Esophagus muscularis mucosa (tissue), 4 donors: ENCODE results near the gene OR5A1. TPM values are rescaled to one million over a fixed set of nuclear protein-coding genes. Genes with fewer than 3 reads are reported as not detected.

ENCODE experiments used
- DNase-seq: peaks from one replicate; pipeline ENCODE4 v3.0.0-alpha.2; 2017; ENCODE audit errors: extremely low spot score
- H3K27ac ChIP-seq, 4 donors: fragments of 200-600 bp; sonication (generic); replicated peaks in 1 of 4; 1 replicate in 3 of 4; 2 replicates in 1 of 4; pipeline ENCODE4 v1.5.1; 2016 to 2019; ENCODE audit warnings: mild to moderate bottlenecking in 1 of 4
- H3K27me3 ChIP-seq, 4 donors: fragments of 200-600 bp; sonication (generic); one replicate each; pipeline versions ENCODE4 v1.5.1 to v1.6.0; 2016 to 2019
- H3K36me3 ChIP-seq, 4 donors: fragments of 200-600 bp; sonication (generic); one replicate each; pipeline ENCODE4 v1.5.1; 2016 to 2019
- H3K4me1 ChIP-seq, 4 donors: fragments of 200-600 bp; sonication (generic); one replicate each; pipeline ENCODE4 v1.5.1; 2016 to 2019
- H3K4me3 ChIP-seq, 4 donors: fragments of 200-600 bp; sonication (generic); 1 replicate in 2 of 4; 2 replicates in 2 of 4; pipeline ENCODE4 v1.5.1; 2016 to 2019; ENCODE audit warnings: mild to moderate bottlenecking in 4 of 4, moderate library complexity in 1 of 4
- H3K9me3 ChIP-seq, 4 donors: fragments of 200-600 bp; sonication (generic); 1 replicate in 3 of 4; 2 replicates in 1 of 4; pipeline ENCODE4 v1.5.1; 2016 to 2019
- CTCF ChIP-seq, 3 experiments: fragments of 200-600 bp in 2 of 3; fragments of 450-650 bp in 1 of 3; sonication (generic) in 2 of 3; IDR thresholded peaks; one replicate each; pipeline ENCODE4 v1.5.1; 2017 to 2019; ENCODE audit warnings: antibody characterized with exemption in 3 of 3, mild to moderate bottlenecking in 2 of 3, moderate library complexity in 1 of 3
- EP300 ChIP-seq: sonication (generic); formaldehyde crosslinking; IDR thresholded peaks from one replicate; pipeline ENCODE4 v1.6.1; 2017; ENCODE audit warnings: antibody characterized with exemption
- POLR2A ChIP-seq: fragments of 450-650 bp; IDR thresholded peaks from one replicate; pipeline ENCODE4 v1.6.1; 2017; ENCODE audit warnings: antibody characterized with exemption, moderate library complexity, mild to moderate bottlenecking, low read depth
- POLR2AphosphoS5 ChIP-seq, 2 donors: sonication (generic); formaldehyde crosslinking; IDR thresholded peaks; one replicate each; pipeline ENCODE4 v1.6.1; 2017; ENCODE audit warnings: antibody characterized with exemption in 2 of 2
- WGBS: methylation state at CpG from one replicate; pipeline ENCODE4 v1.1.5; 2018; 5-methylcytosine and 5-hydroxymethylcytosine counted together
- intact Hi-C: fragments of 100-400 bp; cut with DNase I; formaldehyde crosslinking; loops from one replicate; pipeline ENCODE4 v1.15.1; 2023
- total RNA-seq, 4 donors: library from RNA; depleted of rRNA; stranded (reverse); fragments of >200 nt; gene quantifications; one replicate each; pipeline versions ENCODE4 v1.1.0 to v1.2.1, GENCODE V29; 2016

The OR5A1 gene
- total RNA-seq, 4 donors from 2014 or later: not detected

- TF ChIP-seq POLR2AphosphoS5 (IDR thresholded peaks at IDR 0.05): no peak
- TF ChIP-seq EP300: no peak
- TF ChIP-seq CTCF (IDR thresholded peaks at IDR 0.05): no peak
- no peak for TF ChIP-seq POLR2A
- intact Hi-C loops: no loop called here
- no peak overlapping the region for H3K27ac ChIP-seq
- DNase-seq: no peak
- WGBS: 76% methylated on average over 2 of the region's 2 CpGs
- H3K4me1 ChIP-seq: no peaks in the 10 kb centered on the region
- no peaks in the 10 kb centered on the region for H3K9me3 ChIP-seq
- H3K27me3 ChIP-seq: no peaks in the 10 kb centered on the region
- no peaks in the 10 kb centered on the region for H3K36me3 ChIP-seq
- no peak overlapping the region for H3K4me3 ChIP-seq
Observed at GRCh38 chr11:59423835-59424234, 12.4 kb upstream of the OR5A1 start.

GRCh38 chr11:59425131-59425530, 11.1 kb upstream of the OR5A1 start:
- Histone ChIP-seq H3K27me3 (no peaks in the 10 kb centered on the region), H3K4me3 (no peak overlapping the region), H3K36me3 (no peaks in the 10 kb centered on the region), H3K4me1 (no peaks in the 10 kb centered on the region), H3K27ac (no peak overlapping the region), H3K9me3 (no peaks in the 10 kb centered on the region)
- intact Hi-C loops: no loop called here
- TF ChIP-seq POLR2AphosphoS5 (IDR thresholded peaks at IDR 0.05): no peak
- TF ChIP-seq POLR2A: no peak
- TF ChIP-seq CTCF (IDR thresholded peaks at IDR 0.05): no peak
- no peak for TF ChIP-seq EP300
- 64% methylated on average over 4 of the region's 4 CpGs for WGBS
- no peak for DNase-seq

DNA sequence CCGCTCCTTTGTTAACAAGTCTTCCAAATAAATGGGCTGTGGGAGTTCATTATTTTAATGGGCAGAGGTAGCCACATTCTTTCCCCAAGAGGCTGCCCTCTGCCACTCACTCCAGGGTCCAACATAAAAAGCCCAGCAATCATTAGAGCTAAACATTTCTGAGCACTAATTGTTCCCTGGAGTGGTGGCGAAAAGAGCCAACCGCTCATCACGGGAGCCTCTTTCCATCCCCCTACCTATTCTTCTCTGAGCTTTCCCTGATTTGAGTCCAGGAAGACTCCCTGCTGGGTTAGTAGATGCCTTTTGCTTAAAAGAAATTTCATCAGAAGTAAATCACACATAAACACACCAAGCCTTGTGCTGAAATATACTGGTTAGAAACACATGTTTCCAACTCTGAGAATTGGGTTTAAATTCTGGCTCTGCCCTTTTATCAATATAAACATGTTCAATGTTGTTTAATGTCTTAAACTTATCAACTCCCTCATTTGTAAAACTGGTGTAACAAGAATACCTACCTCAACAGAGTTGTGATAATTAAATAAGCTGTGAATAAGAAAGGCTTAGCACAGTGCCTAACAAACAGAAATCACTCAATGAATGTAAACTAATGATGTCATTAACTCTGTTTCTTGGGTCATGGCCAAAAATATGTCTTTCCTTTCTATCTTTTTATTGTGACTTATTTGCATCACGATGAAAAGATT, 9.8 kb upstream of the OR5A1 start, which contains the start of gene OR5A2:
OR5A2 (minus strand) TSS at position 53 of the 707 bp plus-strand sequence. CDS start 3,460 bp downstream, outside the sequence.
- Histone ChIP-seq H3K27me3 (no peaks in the 10 kb centered on the region), H3K4me1 (no peaks in the 10 kb centered on the region), H3K9me3 (no peaks in the 10 kb centered on the region), H3K36me3 (no peaks in the 10 kb centered on the region), H3K27ac (no peak within 1 kb of the TSS), H3K4me3 (no peak within 1 kb of the TSS)
- no peak for DNase-seq
- intact Hi-C loops: no loop called here
- TF ChIP-seq EP300 (no peak), POLR2A (no peak), CTCF (IDR thresholded peaks at IDR 0.05) (no peak), POLR2AphosphoS5 (IDR thresholded peaks at IDR 0.05) (no peak)
- WGBS: 73% methylated on average over 5 of the region's 5 CpGs

GRCh38 chr11:59427068-59427382, 9.2 kb upstream of the OR5A1 start:
- intact Hi-C loops: no loop called here

More at GRCh38 chr11:59427068-59427382, 9.2 kb upstream of the OR5A1 start:
- DNase-seq: no peak
- TF ChIP-seq EP300: no peak
- no peak for TF ChIP-seq CTCF (IDR thresholded peaks at IDR 0.05)
- no peak for TF ChIP-seq POLR2AphosphoS5 (IDR thresholded peaks at IDR 0.05)
- Histone ChIP-seq H3K27ac (no peak overlapping the region), H3K36me3 (no peaks in the 10 kb centered on the region), H3K4me3 (no peak overlapping the region), H3K4me1 (no peaks in the 10 kb centered on the region), H3K27me3 (no peaks in the 10 kb centered on the region), H3K9me3 (no peaks in the 10 kb centered on the region)
